PC-3 (cell line): ENCODE measurements around the gene AJM1. TPM values are rescaled to one million over a fixed set of nuclear protein-coding genes. Genes with fewer than 3 reads are reported as not detected.

Source experiments
- ATAC-seq: fragments of 200-7000 bp; cut with Tn5 transposase; 2 replicates; pipeline ENCODE4 v1.9.1; 2020; ENCODE audit warnings: mild to moderate bottlenecking, moderate library complexity
- BruUV-seq: library from RNA; stranded (reverse); fragments of 400-500 nt; replicated peaks from 2 replicates; lab custom pipeline; 2021; lab: Mats Ljungman, UMichigan
- CTCF ChIA-PET: fragments of 300-600 bp; sonication (Branson Sonifier 250); formaldehyde crosslinking; loops from one replicate; lab custom pipeline; 2022; ENCODE audit warnings: antibody characterized with exemption; lab: Charles Lee
- POLR2A ChIA-PET: fragments of 300-600 bp; sonication (Branson Sonifier 250); formaldehyde crosslinking; loops from one replicate; lab custom pipeline; 2022; ENCODE audit warnings: antibody characterized with exemption; ENCODE audit not compliant: unreplicated experiment; lab: Charles Lee
- DNase-seq: peaks from one replicate; pipeline ENCODE4 v3.0.0-alpha.2; 2015
- H2AFZ ChIP-seq: fragments of 300-600 bp; sonication (generic); 2 replicates; pipeline ENCODE4 v1.6.0; 2016; ENCODE audit warnings: antibody characterized with exemption, low read length
- H3F3A ChIP-seq: fragments of 300-600 bp; sonication (generic); one replicate; pipeline ENCODE4 v1.6.0; 2017; ENCODE audit warnings: antibody characterized with exemption, low read length, control low read depth, mild to moderate bottlenecking; ENCODE audit not compliant: unreplicated experiment
- H3K27ac ChIP-seq: fragments of 300-600 bp; sonication (generic); 2 replicates; pipeline ENCODE4 v1.5.1; 2016; ENCODE audit warnings: mild to moderate bottlenecking, low read length
- H3K27me3 ChIP-seq: fragments of 300-600 bp; sonication (generic); 2 replicates; pipeline ENCODE4 v1.6.1; 2016; ENCODE audit warnings: low read length, mixed read lengths
- H3K36me3 ChIP-seq: fragments of 300-600 bp; sonication (generic); 2 replicates; pipeline ENCODE4 v1.6.1; 2016; ENCODE audit warnings: low read depth, mixed run types, low read length, mixed read lengths
- H3K4me1 ChIP-seq: fragments of 300-600 bp; sonication (generic); 2 replicates; pipeline ENCODE4 v1.5.1; 2016; ENCODE audit warnings: low read length; ENCODE audit not compliant: insufficient read depth
- H3K4me2 ChIP-seq: fragments of 300-600 bp; sonication (generic); 2 replicates; pipeline ENCODE4 v1.6.0; 2016; ENCODE audit warnings: low read length
- H3K4me3 ChIP-seq: fragments of 300-600 bp; sonication (generic); 2 replicates; pipeline ENCODE4 v1.5.1; 2016; ENCODE audit warnings: mild to moderate bottlenecking, low read length, mixed read lengths
- H3K79me2 ChIP-seq: fragments of 300-600 bp; sonication (generic); 2 replicates; pipeline ENCODE4 v1.6.1; 2017; ENCODE audit warnings: low read length, mixed read lengths
- H3K9ac ChIP-seq: fragments of 300-600 bp; sonication (generic); 2 replicates; pipeline ENCODE4 v1.6.0; 2016; ENCODE audit warnings: mild to moderate bottlenecking, low read length
- H3K9me2 ChIP-seq: fragments of 300-600 bp; sonication (generic); replicated peaks from 2 replicates; pipeline ENCODE4 v1.6.1; 2016; ENCODE audit warnings: mixed run types, low read length, mixed read lengths
- H3K9me3 ChIP-seq: fragments of 300-600 bp; sonication (generic); 2 replicates; pipeline ENCODE4 v1.6.1; 2016; ENCODE audit warnings: low read length, mixed read lengths
- H4K20me1 ChIP-seq: fragments of 300-600 bp; sonication (generic); 2 replicates; pipeline ENCODE4 v1.6.1; 2016; ENCODE audit warnings: low read length, mixed read lengths
- EZH2 ChIP-seq: fragments of 300-600 bp; sonication (generic); IDR thresholded peaks from one replicate; pipeline ENCODE4 v1.6.1; 2017; ENCODE audit warnings: antibody characterized with exemption, mild to moderate bottlenecking, low read length; ENCODE audit not compliant: unreplicated experiment
- EZH2phosphoT487 ChIP-seq: fragments of 300-600 bp; sonication (generic); IDR thresholded peaks from 2 replicates; pipeline ENCODE4 v1.6.1; 2018; ENCODE audit warnings: mild to moderate bottlenecking, antibody characterized with exemption, low read length, borderline replicate concordance
- intact Hi-C: fragments of 100-400 bp; cut with micrococcal nuclease; formaldehyde crosslinking; loops from 2 replicates; pipeline ENCODE4 v1.9.0; 2023
- total RNA-seq: library from RNA; depleted of rRNA; stranded (reverse); fragments of >200 nt; gene quantifications from 2 replicates; pipeline ENCODE4 v1.2.3, GENCODE V29; 2014
- TF ChIP-seq, protein P1 (sequence below): fragments of 300-600 bp; sonication (generic); conservative IDR thresholded peaks from 2 replicates; pipeline ENCODE4 v1.5.1; 2017; ENCODE audit warnings: antibody characterized with exemption, low read depth, mild to moderate bottlenecking, low read length

AJM1 gene
- total RNA-seq, 1 experiment from 2014 or later = 1.4 TPM

- CTCF ChIA-PET = no interaction called here
These were observed 13.7 kb upstream of the AJM1 start for GRCh38 chr9:136828474-136829140.

DNA sequence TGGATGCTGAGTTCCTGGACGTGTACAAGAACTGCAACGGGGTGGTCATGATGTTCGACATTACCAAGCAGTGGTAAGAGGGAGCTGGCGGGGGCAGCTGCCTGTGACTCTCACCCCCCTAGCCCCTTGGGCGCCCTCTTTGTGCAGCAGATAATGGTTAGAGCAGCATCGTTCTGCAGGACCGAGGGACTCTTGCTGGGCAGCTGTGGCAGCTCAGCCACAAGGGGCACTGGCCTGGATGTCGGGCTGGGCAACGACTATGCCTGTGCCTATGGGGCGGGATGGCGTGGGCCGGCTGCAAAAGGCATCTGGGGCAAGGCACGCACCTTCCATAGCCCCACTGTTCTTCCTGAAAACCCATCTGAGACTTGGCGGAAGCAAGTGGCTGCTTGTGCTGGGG, 12.9 kb upstream of the AJM1 start:
- H2AFZ ChIP-seq = no peak overlapping the region
- no peak for DNase-seq
- H3K27me3 ChIP-seq = no peaks in the 10 kb centered on the region
- H3F3A ChIP-seq = no peaks in the 10 kb centered on the region
- no peaks in the 10 kb centered on the region for H4K20me1 ChIP-seq
- H3K4me2 ChIP-seq = no peak overlapping the region
- intact Hi-C loops = no loop called here
- ChIA-PET CTCF (no interaction called here), POLR2A (no interaction called here)
- no peak overlapping the region for H3K4me3 ChIP-seq
- H3K9me3 ChIP-seq = no peaks in the 10 kb centered on the region
- TF ChIP-seq, protein P1, sequence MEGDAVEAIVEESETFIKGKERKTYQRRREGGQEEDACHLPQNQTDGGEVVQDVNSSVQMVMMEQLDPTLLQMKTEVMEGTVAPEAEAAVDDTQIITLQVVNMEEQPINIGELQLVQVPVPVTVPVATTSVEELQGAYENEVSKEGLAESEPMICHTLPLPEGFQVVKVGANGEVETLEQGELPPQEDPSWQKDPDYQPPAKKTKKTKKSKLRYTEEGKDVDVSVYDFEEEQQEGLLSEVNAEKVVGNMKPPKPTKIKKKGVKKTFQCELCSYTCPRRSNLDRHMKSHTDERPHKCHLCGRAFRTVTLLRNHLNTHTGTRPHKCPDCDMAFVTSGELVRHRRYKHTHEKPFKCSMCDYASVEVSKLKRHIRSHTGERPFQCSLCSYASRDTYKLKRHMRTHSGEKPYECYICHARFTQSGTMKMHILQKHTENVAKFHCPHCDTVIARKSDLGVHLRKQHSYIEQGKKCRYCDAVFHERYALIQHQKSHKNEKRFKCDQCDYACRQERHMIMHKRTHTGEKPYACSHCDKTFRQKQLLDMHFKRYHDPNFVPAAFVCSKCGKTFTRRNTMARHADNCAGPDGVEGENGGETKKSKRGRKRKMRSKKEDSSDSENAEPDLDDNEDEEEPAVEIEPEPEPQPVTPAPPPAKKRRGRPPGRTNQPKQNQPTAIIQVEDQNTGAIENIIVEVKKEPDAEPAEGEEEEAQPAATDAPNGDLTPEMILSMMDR = no peak
- TF ChIP-seq EZH2 = no peak
- H3K79me2 ChIP-seq = no peaks in the 10 kb centered on the region
- no peak overlapping the region for H3K9ac ChIP-seq
- no peaks in the 10 kb centered on the region for H3K4me1 ChIP-seq
- BruUV-seq = no TSS peak
- H3K27ac ChIP-seq = no peak overlapping the region
- peaks cover 8% of the 10 kb centered on the region; the same call in 1 of the 2 replicates for H3K36me3 ChIP-seq
- no peak for ATAC-seq
- H3K9me2 ChIP-seq = no peaks in the 10 kb centered on the region

More at GRCh38 chr9:136828474-136829140, 13.7 kb upstream of the AJM1 start:
- BruUV-seq = no TSS peak
- POLR2A ChIA-PET = no interaction called here
- Histone ChIP-seq H3K27me3 (no peaks in the 10 kb centered on the region), H3K79me2 (no peaks in the 10 kb centered on the region), H3K4me1 (no peaks in the 10 kb centered on the region), H3K27ac (no peak overlapping the region), H3K36me3 (peaks cover 8% of the 10 kb centered on the region; the same call in 1 of the 2 replicates), H3K9ac (no peak overlapping the region), H3K9me2 (no peaks in the 10 kb centered on the region), H2AFZ (no peak overlapping the region), H3K4me2 (no peak overlapping the region), H3F3A (no peaks in the 10 kb centered on the region), H3K4me3 (no peak overlapping the region), H4K20me1 (no peaks in the 10 kb centered on the region), H3K9me3 (no peaks in the 10 kb centered on the region)
- TF ChIP-seq, protein P1 = no peak
- TF ChIP-seq EZH2 (no peak), EZH2phosphoT487 (no peak)
- ATAC-seq = no peak
- intact Hi-C loops = no loop called here
- DNase-seq = no peak

- Histone ChIP-seq H3K9me3 (no peaks in the 10 kb centered on the region), H3F3A (no peaks in the 10 kb centered on the region), H2AFZ (no peak overlapping the region), H3K9ac (no peak overlapping the region), H3K27ac (no peak overlapping the region), H3K4me2 (no peak overlapping the region), H3K4me1 (no peaks in the 10 kb centered on the region), H3K4me3 (no peak overlapping the region), H3K27me3 (no peaks in the 10 kb centered on the region), H3K79me2 (no peaks in the 10 kb centered on the region), H4K20me1 (no peaks in the 10 kb centered on the region), H3K9me2 (no peaks in the 10 kb centered on the region), H3K36me3 (peaks cover 8% of the 10 kb centered on the region; the same call in 1 of the 2 replicates)
- ATAC-seq (no peak), DNase-seq (no peak)
- intact Hi-C loops = no loop called here
- ChIA-PET CTCF (no interaction called here), POLR2A (no interaction called here)
- TF ChIP-seq EZH2phosphoT487 = no peak
- TF ChIP-seq, protein P1 = no peak
- no peak for TF ChIP-seq EZH2
- no TSS peak for BruUV-seq
These were observed 12.0 kb upstream of the AJM1 start for GRCh38 chr9:136829981-136830885.
